AG04450 (cell line): ENCODE data around the gene CHML. TPM values are rescaled to one million over a fixed set of nuclear protein-coding genes. Genes with fewer than 3 reads are reported as not detected.

ENCODE experiments used
- CTCF ChIA-PET: fragments of 300-600, 350-600 bp; formaldehyde crosslinking; extraction: SDS; loops from one replicate; lab custom pipeline; 2022; ENCODE audit warnings: antibody characterized with exemption, inconsistent platforms; lab: Charles Lee
- POLR2A ChIA-PET: fragments of 350-600 bp; formaldehyde crosslinking; extraction: SDS; loops from one replicate; lab custom pipeline; 2021; ENCODE audit warnings: antibody characterized with exemption, inconsistent platforms; lab: Yijun Ruan, JAX
- DNase-seq: peaks from one replicate; pipeline ENCODE4 v3.0.0-alpha.2; 2011; ENCODE audit warnings: low read depth, low spot score
- H3K27ac ChIP-seq: one replicate; pipeline ENCODE4 v1.5.1; 2012; ENCODE audit warnings: low read depth, low read length, control low read depth
- H3K27me3 ChIP-seq: one replicate; pipeline ENCODE4 v1.6.0; 2012; ENCODE audit warnings: low read length; ENCODE audit not compliant: control insufficient read depth, insufficient read depth
- H3K4me3 ChIP-seq: 2 replicates; pipeline ENCODE4 v1.5.1; 2011; ENCODE audit warnings: mild to moderate bottlenecking, low read depth, low read length, control low read depth
- H3K9me3 ChIP-seq: 2 replicates; pipeline ENCODE4 v1.5.1; 2012; ENCODE audit warnings: low read length; ENCODE audit not compliant: control insufficient read depth, insufficient read depth
- polyA plus RNA-seq: library from polyadenylated mRNA; depleted of rRNA; stranded (reverse); fragments of >200 nt; gene quantifications from 2 replicates; pipeline ENCODE4 v1.2.3, GENCODE V29; 2011; rRNA removed
- TF ChIP-seq, protein P1 (sequence below): IDR thresholded peaks from 2 replicates; pipeline ENCODE4 v1.5.1; 2011; ENCODE audit warnings: low read depth, low read length, control low read depth, inconsistent platforms

CHML gene
- polyA plus RNA-seq, 1 experiment: 17.1 TPM

- Histone ChIP-seq H3K27me3 (no peaks in the 10 kb centered on the region), H3K9me3 (no peaks in the 10 kb centered on the region), H3K27ac (no peak overlapping the region), H3K4me3 (no peak overlapping the region)
- ChIA-PET POLR2A (interaction anchor here (0.8 kb wide), 1 partner anchor 49 kb away, joined by 3 read pairs; no protein-coding TSS in a partner anchor), CTCF (interaction anchor here (0.7 to 1.8 kb wide), 7 partner anchors 20 to 394 kb away, joined by 3 to 6 read pairs (median 3); partner anchors contain the start of gene EXO1)
- TF ChIP-seq, protein P1, sequence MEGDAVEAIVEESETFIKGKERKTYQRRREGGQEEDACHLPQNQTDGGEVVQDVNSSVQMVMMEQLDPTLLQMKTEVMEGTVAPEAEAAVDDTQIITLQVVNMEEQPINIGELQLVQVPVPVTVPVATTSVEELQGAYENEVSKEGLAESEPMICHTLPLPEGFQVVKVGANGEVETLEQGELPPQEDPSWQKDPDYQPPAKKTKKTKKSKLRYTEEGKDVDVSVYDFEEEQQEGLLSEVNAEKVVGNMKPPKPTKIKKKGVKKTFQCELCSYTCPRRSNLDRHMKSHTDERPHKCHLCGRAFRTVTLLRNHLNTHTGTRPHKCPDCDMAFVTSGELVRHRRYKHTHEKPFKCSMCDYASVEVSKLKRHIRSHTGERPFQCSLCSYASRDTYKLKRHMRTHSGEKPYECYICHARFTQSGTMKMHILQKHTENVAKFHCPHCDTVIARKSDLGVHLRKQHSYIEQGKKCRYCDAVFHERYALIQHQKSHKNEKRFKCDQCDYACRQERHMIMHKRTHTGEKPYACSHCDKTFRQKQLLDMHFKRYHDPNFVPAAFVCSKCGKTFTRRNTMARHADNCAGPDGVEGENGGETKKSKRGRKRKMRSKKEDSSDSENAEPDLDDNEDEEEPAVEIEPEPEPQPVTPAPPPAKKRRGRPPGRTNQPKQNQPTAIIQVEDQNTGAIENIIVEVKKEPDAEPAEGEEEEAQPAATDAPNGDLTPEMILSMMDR: no peak
- DNase-seq: no peak
These were observed 48.9 kb downstream of the CHML start for GRCh38 chr1:241591317-241591716.

DNA sequence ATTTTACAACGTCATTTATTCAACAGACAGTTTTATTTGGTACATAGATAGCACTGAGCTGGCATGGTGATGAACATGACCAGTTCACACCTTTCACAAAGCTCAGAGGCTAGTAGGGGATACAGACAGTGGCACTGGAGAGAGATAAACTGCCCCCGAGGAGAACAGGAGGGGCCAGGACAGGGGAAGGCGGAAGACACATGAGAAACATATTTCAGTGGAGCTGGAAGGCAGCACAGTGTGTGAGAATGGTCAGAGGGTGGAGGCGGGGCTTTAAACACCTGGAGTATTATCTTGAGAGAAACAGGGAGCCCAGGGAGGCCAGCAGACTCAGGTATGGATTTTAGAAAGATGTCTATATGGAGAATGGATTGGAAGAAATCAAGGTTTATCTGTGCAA is 49.5 kb downstream of the CHML start:
- TF ChIP-seq, protein P1: no peak
- POLR2A ChIA-PET: no interaction called here
- DNase-seq: no peak
- Histone ChIP-seq H3K9me3 (no peaks in the 10 kb centered on the region), H3K4me3 (no peak overlapping the region), H3K27ac (no peak overlapping the region), H3K27me3 (no peaks in the 10 kb centered on the region)
- CTCF ChIA-PET: interaction anchor here (0.7 to 1.8 kb wide), 5 partner anchors 20 to 394 kb away, joined by 3 to 7 read pairs (median 4); no protein-coding TSS in a partner anchor

Other genes starting within 250 kb of the CHML start
- 80.6 and 104 TPM in 2 replicates for gene FH, start 120.6 kb downstream of the CHML start, polyA plus RNA-seq
- gene KMO, start 108.0 kb downstream of the CHML start, polyA plus RNA-seq: 0.04 and 0.07 TPM in 2 replicates
- 57.1 and 70.1 TPM in 2 replicates for gene OPN3, start within 50 bp of the CHML start, polyA plus RNA-seq
- not detected in 2 replicates for gene WDR64, start 11.9 kb upstream of the CHML start, polyA plus RNA-seq
- gene EXO1, start 207.8 kb upstream of the CHML start, polyA plus RNA-seq: 2.9 and 4.3 TPM in 2 replicates